HG03095 (cell line): ENCODE data around the gene ARRB1.

Experiments used
- ATAC-seq: cut with Tn5 transposase; IDR thresholded peaks from one replicate; pipeline ENCODE4 v1.9.1; 2021; ENCODE audit warnings: moderate library complexity; ENCODE audit not compliant: unreplicated experiment

The ARRB1 gene

DNA sequence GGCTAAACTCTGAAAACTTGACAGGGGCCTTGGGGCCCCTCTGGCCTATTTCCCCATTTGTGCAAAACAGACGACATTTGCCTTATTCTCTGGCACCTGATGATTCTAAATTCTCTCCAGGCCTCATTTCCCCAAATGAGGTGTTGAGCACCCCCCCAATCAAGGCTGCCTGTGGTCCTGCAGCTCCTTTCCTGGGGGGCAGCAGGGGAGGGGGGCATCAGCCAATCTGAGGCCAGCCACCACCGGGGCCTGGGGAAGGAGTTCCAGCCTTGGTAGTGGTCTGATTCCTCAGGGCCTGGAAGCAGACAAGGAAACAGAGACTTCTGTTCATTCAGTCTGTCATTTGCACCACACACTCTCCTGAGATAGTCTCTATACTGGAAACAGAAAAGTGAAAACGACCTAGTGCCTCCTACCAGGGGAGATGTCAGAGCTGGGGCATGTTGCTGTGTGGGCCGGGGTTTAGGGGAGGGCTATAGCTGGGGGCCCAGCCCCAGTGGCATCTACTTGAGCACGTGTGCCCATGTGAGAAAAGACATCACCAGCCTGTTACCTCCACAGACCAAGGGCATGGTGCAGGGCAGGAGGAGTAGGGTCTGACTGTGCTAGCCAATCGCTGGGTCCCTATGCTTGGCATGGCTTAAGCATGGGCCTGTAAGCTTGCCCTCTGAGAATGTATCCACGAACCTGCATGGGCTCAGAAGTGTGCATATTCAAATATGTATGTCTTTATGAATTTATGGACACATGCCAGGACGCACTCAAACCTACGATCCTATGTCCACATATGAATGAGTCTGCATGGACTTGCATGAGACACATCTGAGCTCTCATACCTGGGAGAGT lies 112.6 kb downstream of the ARRB1 start:
- no peak for ATAC-seq

DNA sequence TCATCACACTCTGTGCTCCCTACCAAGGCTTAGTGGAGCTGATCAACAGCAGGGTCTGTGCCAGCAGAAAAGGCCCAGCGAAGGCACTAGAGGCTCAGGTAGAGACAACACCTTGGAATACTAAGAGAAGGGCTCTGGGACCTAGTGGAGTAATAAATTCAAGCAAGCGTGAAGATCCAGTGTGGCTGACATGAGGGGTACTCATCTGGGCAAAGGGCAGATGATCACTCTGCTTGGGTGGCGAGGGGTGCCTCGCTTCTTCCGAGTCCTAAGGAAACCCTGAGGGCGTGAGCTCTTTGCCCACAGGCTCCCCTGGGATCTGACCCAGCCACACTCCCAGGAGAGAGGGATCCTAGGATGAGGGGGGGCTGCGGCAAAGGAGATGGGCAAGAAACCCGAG lies 114.4 kb downstream of the ARRB1 start:
- no peak for ATAC-seq

DNA sequence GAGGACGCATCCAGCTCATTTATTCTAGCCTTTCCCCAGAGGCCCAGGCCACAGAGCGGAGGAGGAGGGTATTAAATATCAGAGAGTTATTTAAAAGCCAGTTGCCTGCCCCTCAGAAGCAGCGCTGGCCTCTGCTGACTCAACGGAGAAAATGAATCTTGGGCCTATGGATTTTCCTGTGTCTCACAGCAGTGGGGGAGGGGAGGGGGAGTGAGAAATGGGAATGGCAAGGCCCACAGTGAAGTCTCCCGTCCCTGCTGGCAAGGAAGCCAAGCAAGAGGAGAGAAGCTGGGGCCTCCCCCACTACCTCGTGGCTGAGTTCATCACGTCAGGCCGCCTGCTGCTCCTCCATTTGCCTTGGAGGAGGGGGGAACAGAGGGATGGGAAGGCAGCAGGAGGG lies 115.4 kb downstream of the ARRB1 start:
- no peak for ATAC-seq

DNA sequence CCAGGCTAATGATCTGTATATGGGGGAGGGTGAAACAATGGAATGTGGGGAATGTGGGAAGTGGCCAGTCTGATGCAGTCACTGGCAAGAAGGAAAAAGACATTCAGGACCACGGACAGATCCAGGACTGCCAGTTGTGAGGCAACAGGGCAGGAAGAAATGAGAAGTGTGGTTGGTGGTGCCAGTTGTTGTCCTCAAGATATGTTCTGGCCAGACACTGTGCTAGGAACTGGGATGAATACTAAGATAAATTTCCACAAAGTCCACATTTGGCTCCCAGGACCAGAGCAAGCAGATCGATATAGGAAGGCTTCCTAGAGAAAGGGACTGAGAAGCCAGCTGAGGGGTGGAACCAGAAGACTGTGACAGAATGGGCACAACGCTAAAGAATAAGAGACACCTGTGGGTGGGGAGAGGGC lies 117.7 kb downstream of the ARRB1 start:
- no peak for ATAC-seq

DNA sequence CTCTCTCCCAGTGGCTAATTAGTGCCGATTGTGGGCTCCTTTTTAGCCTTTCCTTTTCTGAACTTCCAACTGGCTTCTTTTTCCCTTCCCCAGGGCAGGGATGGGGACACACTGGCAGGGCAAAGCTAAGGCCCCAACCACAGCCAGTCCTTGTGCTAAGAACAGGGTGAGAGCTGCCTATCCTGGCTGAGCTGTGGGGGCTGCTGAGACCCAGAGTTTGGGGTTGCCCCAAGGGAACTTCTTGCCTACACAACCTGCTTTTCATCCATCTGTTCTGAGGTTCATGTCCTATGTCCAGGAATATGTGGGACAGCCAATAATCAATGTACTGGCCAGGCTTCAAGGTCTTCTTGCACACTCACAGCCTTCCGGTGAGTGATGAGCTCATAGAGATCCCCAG lies 120.8 kb downstream of the ARRB1 start:
- no peak for ATAC-seq

DNA sequence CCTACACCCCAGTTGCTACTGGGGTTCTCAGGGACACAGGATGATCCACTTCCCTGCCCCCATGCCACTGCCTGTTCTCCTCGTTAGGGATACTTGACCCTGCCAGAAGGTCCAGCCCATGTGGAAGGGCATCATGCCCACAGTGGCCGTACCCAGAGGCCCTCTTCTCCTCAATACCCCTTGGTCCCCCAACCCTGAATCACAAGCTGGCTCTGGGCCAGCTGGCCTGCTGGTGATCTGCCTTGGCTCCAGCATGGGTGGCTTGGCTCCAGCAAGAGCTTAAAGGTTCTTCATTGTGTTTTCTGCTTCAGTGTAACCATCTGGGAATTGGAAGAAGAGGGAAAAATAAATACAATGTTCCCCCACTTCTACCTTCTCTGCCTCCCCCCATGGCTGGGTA lies 122.0 kb downstream of the ARRB1 start:
- ATAC-seq: no peak

DNA sequence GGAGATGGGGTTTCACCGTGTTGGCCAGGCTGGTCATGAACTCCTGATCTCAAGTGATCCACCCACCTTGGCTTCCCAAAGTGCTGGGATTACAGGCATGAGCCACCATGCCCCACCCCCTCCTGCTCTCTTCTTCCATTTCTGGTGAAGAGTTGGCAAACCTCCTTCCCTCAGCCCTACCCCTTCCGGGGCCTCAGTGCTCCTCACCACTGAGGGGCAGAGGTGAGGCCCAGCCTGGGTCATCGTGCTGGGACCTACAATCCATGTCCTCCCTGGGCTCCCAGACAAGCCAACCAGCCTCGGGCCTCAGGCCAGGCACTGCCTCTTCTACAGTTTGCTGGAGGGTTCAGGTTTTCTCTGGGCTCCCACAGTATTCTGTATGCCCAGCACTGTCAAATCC lies 125.7 kb downstream of the ARRB1 start:
- no peak for ATAC-seq

DNA sequence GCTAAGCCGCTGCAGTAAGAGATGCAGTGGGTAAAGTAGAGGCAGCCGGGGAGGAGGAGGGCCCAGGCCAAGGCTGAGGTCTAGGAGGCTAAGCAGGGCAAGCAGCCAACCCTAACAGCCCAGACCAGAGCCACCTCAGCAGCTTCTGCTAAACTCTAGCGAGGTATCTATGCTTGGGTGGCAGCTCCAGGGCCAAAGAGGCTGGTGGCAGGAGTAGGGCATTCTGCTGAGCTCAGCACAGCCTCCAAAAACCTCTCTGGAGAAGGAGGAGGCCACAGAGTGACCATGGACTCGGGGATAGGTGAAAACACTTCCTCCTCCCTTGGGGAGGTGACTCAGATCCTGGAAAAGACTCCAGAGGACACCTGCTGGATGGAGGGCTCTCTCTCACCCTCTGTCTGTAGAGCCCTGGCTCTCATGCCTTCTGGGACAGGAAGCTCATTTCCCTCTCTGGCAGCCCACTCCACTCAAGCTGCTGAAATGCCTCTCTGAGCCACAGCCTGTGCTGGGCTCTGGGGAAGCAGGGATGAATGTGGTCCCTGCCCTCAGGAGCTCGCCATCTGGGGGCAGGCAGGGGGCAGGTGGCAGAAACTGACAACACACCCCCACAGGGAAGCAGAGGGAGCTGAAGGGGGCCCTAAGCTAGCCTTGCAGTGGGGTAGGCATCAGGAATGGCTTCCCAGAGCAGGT lies 127.4 kb downstream of the ARRB1 start:
- no peak for ATAC-seq

DNA sequence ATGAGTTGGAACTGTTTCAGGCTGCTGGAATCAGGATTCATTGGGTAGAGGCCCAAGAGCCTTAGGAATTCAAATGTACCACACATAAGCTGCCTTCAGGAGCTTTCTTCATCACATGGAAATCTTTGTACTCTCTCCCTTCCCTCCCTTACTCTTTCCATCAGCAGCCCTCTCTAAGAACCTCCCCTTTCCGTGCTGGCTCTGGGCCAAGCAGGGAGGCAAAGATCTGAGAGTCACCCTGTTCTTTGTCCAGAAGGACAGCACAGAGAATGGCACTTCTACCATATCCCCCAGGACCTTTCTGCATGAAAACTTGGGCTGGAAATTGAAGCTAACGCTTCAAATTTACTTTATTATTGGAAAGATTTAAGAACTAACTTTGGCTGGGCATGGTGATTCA lies 131.6 kb downstream of the ARRB1 start:
- ATAC-seq: no peak

DNA sequence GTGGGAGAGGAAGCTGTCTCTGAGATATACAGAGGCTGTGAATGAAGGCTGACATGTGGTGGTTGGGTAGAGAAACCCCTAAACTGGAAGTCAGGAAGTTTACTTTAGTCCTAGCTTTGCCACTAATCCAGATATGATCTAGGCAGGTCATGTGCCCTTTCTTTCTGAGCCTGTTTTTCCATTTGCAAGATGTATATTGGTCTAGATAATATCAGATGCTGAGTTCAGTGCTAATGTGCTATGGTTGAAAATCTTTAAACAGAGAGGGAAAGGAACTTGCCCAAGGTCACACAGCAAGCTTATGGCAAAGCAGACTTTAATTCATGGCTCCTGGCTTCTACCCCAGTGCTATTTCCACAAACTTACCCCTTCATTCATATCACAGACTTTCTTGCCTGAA lies 136.6 kb downstream of the ARRB1 start:
- ATAC-seq: no peak

DNA sequence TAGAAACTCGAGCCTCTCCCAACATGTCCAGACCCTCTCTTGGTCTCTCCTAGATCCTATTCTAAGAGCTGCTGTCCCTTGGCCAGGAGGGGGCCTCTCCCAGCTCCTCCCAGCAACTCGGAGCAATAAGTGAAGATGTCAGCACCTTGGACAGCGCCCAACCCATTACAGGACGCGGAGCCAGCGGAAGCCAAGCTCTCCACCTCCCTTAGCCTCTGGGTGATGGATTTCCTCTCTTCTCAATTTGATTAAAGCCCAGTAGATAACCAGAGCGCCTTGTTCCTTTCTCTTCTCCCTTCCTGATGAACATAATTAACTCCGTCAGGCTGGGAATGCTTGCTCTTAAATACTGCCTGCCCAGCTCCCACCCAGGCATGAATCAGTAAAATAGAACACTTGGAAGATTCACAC lies 137.0 kb downstream of the ARRB1 start:
- no peak for ATAC-seq
